ENCODE data around the gene LRRC47.

Gene LRRC47

GRCh38 chr1:3735027-3735681 lies 61.1 kb downstream of the LRRC47 start:
- TF ChIP-seq CTCF (IDR thresholded peaks at IDR 0.05; ENCODE audit: low read depth, low read length): no peak
- no peaks in the 10 kb centered on the region for H3K9me3 ChIP-seq (ENCODE audit: severe bottlenecking)

GRCh38 chr1:3734602-3735001 lies 61.7 kb downstream of the LRRC47 start:
- Histone ChIP-seq H3K36me3 (peaks cover 94% of the 10 kb centered on the region), H3K27ac (peak overlapping the region; percentile 4; the same call in 1 of the 2 replicates), H3K27me3 (ENCODE audit: insufficient read depth, low read depth, severe bottlenecking) (no peaks in the 10 kb centered on the region), H3K9me3 (ENCODE audit: severe bottlenecking) (no peaks in the 10 kb centered on the region), H3K4me3 (ENCODE audit: low read depth, low read length) (no peak overlapping the region)
- no peak for DNase-seq
- no peak for TF ChIP-seq CTCF (IDR thresholded peaks at IDR 0.05; ENCODE audit: low read depth, low read length)

More at GRCh38 chr1:3735027-3735681, 61.1 kb downstream of the LRRC47 start:
- peak overlapping the region; percentile 31 for H3K27ac ChIP-seq
- no peak overlapping the region for H3K4me3 ChIP-seq (ENCODE audit: low read depth, low read length)
- DNase-seq: peak; percentile 49
- no peaks in the 10 kb centered on the region for H3K27me3 ChIP-seq (ENCODE audit: insufficient read depth, low read depth, severe bottlenecking)
- H3K36me3 ChIP-seq: peaks cover 91% of the 10 kb centered on the region

- DNase-seq: no peak
- H3K27me3 ChIP-seq (ENCODE audit: insufficient read depth, low read depth, severe bottlenecking): no peaks in the 10 kb centered on the region
- H3K9me3 ChIP-seq (ENCODE audit: severe bottlenecking): no peaks in the 10 kb centered on the region
- H3K27ac ChIP-seq: no peak overlapping the region; the same call in 1 of the 2 replicates
- no peak for TF ChIP-seq CTCF (IDR thresholded peaks at IDR 0.05; ENCODE audit: low read depth, low read length)
- no peak overlapping the region for H3K4me3 ChIP-seq (ENCODE audit: low read depth, low read length)
- H3K36me3 ChIP-seq: peaks cover 100% of the 10 kb centered on the region
Measured at GRCh38 chr1:3733883-3734589, 62.3 kb downstream of the LRRC47 start.

- no peak for TF ChIP-seq CTCF (IDR thresholded peaks at IDR 0.05; ENCODE audit: low read depth, low read length)
- Histone ChIP-seq H3K9me3 (ENCODE audit: severe bottlenecking) (no peaks in the 10 kb centered on the region), H3K27me3 (ENCODE audit: insufficient read depth, low read depth, severe bottlenecking) (no peaks in the 10 kb centered on the region), H3K4me3 (ENCODE audit: low read depth, low read length) (no peak overlapping the region), H3K36me3 (peaks cover 100% of the 10 kb centered on the region), H3K27ac (peak overlapping the region; percentile 34; the same call in 1 of the 2 replicates)
- no peak for DNase-seq
Measured at GRCh38 chr1:3733094-3733882, 63.0 kb downstream of the LRRC47 start.

- no peak for DNase-seq
- no peaks in the 10 kb centered on the region for H3K27me3 ChIP-seq (ENCODE audit: insufficient read depth, low read depth, severe bottlenecking)
- no peak for TF ChIP-seq CTCF (IDR thresholded peaks at IDR 0.05; ENCODE audit: low read depth, low read length)
- no peaks in the 10 kb centered on the region for H3K9me3 ChIP-seq (ENCODE audit: severe bottlenecking)
- no peak overlapping the region for H3K4me3 ChIP-seq (ENCODE audit: low read depth, low read length)
- H3K27ac ChIP-seq: peak overlapping the region; percentile 34; the same call in 1 of the 2 replicates
- peaks cover 100% of the 10 kb centered on the region for H3K36me3 ChIP-seq
Measured at GRCh38 chr1:3732434-3733093, 63.7 kb downstream of the LRRC47 start.

Data from WERI-Rb-1 (cell line).